Body of pancreas (tissue), 4 donors: ENCODE results near the gene CCDC185. TPM values are rescaled to one million over a fixed set of nuclear protein-coding genes. Genes with fewer than 3 reads are reported as not detected.

Source experiments
- ATAC-seq: fragments of 150-250 bp; one replicate; pipeline ENCODE4 v1.9.1; 2016
- DNase-seq, 4 donors: peaks; one replicate each; pipeline ENCODE4 v3.0.0-alpha.2; 2019
- H3K27ac ChIP-seq, 4 donors: fragments of 200-600 bp; sonication (generic); 1 replicate in 3 of 4; 2 replicates in 1 of 4; pipeline versions ENCODE4 v1.5.1 to v1.6.1; 2016 to 2019; ENCODE audit warnings: mild to moderate bottlenecking in 1 of 4, mixed read lengths in 1 of 4, moderate library complexity in 1 of 4
- H3K27me3 ChIP-seq, 2 donors: fragments of 200-600 bp; sonication (generic); one replicate each; pipeline ENCODE4 v1.6.0; 2016; ENCODE audit warnings: mild to moderate bottlenecking in 1 of 2
- H3K36me3 ChIP-seq, 2 donors: fragments of 200-600 bp; sonication (generic); replicated peaks in 1 of 2; 2 replicates each; pipeline ENCODE4 v1.5.1; 2016; ENCODE audit warnings: low read depth in 2 of 2; ENCODE audit not compliant: insufficient read depth in 1 of 2
- H3K4me1 ChIP-seq: fragments of 200-600 bp; sonication (generic); one replicate; pipeline ENCODE4 v1.6.0; 2016
- H3K4me3 ChIP-seq, 2 donors: fragments of 200-600 bp; sonication (generic); 1 replicate in 1 of 2; 2 replicates in 1 of 2; pipeline ENCODE4 v1.5.1; 2016 to 2019
- H3K9me3 ChIP-seq, 3 donors: fragments of 200-600 bp; sonication (generic); 1 replicate in 2 of 3; 2 replicates in 1 of 3; pipeline ENCODE4 v1.5.1; 2016
- CTCF ChIP-seq, 7 experiments: fragments of 450-650 bp in 4 of 7; fragments of 200-600 bp in 3 of 7; sonication (generic) in 3 of 7; IDR thresholded peaks; one replicate each; pipeline ENCODE4 v1.5.1; 2016 to 2019; ENCODE audit warnings: antibody characterized with exemption in 7 of 7
- POLR2A ChIP-seq, 3 donors: fragments of 450-650 bp; IDR thresholded peaks; one replicate each; pipeline ENCODE4 v1.6.1; 2016; ENCODE audit warnings: antibody characterized with exemption in 3 of 3, mild to moderate bottlenecking in 2 of 3
- WGBS, 2 donors: methylation state at CpG; one replicate each; pipeline ENCODE4 v1.1.5; 2017; 5-methylcytosine and 5-hydroxymethylcytosine counted together
- intact Hi-C: fragments of 100-400 bp; cut with DNase I; formaldehyde crosslinking; loops from one replicate; pipeline ENCODE4 v1.15.1; 2023
- total RNA-seq, 2 donors: library from RNA; depleted of rRNA; stranded (reverse); fragments of >200 nt; gene quantifications; one replicate each; pipeline ENCODE4 v1.1.0, GENCODE V29; 2016

Gene CCDC185
- total RNA-seq, 2 donors from 2014 or later = not detected

GRCh38 chr1:223346311-223346710, 46.9 kb upstream of the CCDC185 start:
- intact Hi-C loops = no loop called here
- Histone ChIP-seq H3K9me3 (no peaks in the 10 kb centered on the region), H3K27me3 (no peaks in the 10 kb centered on the region), H3K4me3 (no peak overlapping the region), H3K27ac (no peak overlapping the region), H3K4me1 (peaks cover 35% of the 10 kb centered on the region), H3K36me3 (no peaks in the 10 kb centered on the region)
- ATAC-seq (no peak), DNase-seq (no peak)
- WGBS, 2 donors = 87 to 95% methylated on average over 4 of the region's 4 CpGs
- TF ChIP-seq POLR2A (IDR thresholded peaks at IDR 0.05) = no peak
- no peak for TF ChIP-seq CTCF (IDR thresholded peaks at IDR 0.05)

GRCh38 chr1:223347583-223347982, 45.6 kb upstream of the CCDC185 start:
- Histone ChIP-seq H3K36me3 (no peaks in the 10 kb centered on the region), H3K9me3 (no peaks in the 10 kb centered on the region), H3K4me3 (no peak overlapping the region), H3K27me3 (no peaks in the 10 kb centered on the region), H3K27ac (no peak overlapping the region), H3K4me1 (peaks cover 26% of the 10 kb centered on the region)
- WGBS, 2 donors = 81 to 84% methylated on average over 4 of the region's 4 CpGs
- TF ChIP-seq POLR2A (IDR thresholded peaks at IDR 0.05) = no peak
- no peak for TF ChIP-seq CTCF (IDR thresholded peaks at IDR 0.05)
- DNase-seq = no peak
- ATAC-seq = no peak
- intact Hi-C loops = no loop called here

GRCh38 chr1:223348439-223348838, 44.8 kb upstream of the CCDC185 start:
- intact Hi-C loops = no loop called here
- Histone ChIP-seq H3K9me3 (no peaks in the 10 kb centered on the region), H3K27ac (no peak overlapping the region), H3K4me1 (peaks cover 19% of the 10 kb centered on the region), H3K27me3 (no peaks in the 10 kb centered on the region), H3K4me3 (no peak overlapping the region), H3K36me3 (no peaks in the 10 kb centered on the region)
- no peak for ATAC-seq
- DNase-seq = no peak
- WGBS, 2 donors = 85 to 89% methylated on average over 2 of the region's 2 CpGs
- no peak for TF ChIP-seq CTCF (IDR thresholded peaks at IDR 0.05)
- no peak for TF ChIP-seq POLR2A (IDR thresholded peaks at IDR 0.05)

- peaks cover 11% of the 10 kb centered on the region for H3K4me1 ChIP-seq
- intact Hi-C loops = no loop called here
- 91 to 94% methylated on average over 3 of the region's 3 CpGs for WGBS, 2 donors
- no peaks in the 10 kb centered on the region for H3K9me3 ChIP-seq
- TF ChIP-seq POLR2A (IDR thresholded peaks at IDR 0.05) (no peak), CTCF (IDR thresholded peaks at IDR 0.05) (no peak)
- no peak for DNase-seq
- ATAC-seq = no peak
- H3K36me3 ChIP-seq = no peaks in the 10 kb centered on the region
- H3K27me3 ChIP-seq = no peaks in the 10 kb centered on the region
- no peak overlapping the region for H3K4me3 ChIP-seq
- no peak overlapping the region for H3K27ac ChIP-seq
Measured at GRCh38 chr1:223349241-223349640, 44.0 kb upstream of the CCDC185 start.

GRCh38 chr1:223350361-223350908, 42.8 kb upstream of the CCDC185 start:
- H3K36me3 ChIP-seq = no peaks in the 10 kb centered on the region
- no peak for DNase-seq
- intact Hi-C loops = no loop called here
- TF ChIP-seq CTCF (IDR thresholded peaks at IDR 0.05) (no peak), POLR2A (IDR thresholded peaks at IDR 0.05) (no peak)
- no peak overlapping the region for H3K4me3 ChIP-seq
- H3K27ac ChIP-seq = no peak overlapping the region
- no peaks in the 10 kb centered on the region for H3K9me3 ChIP-seq
- 53 to 60% methylated on average over 5 of the region's 5 CpGs for WGBS, 2 donors
- ATAC-seq = no peak
- H3K27me3 ChIP-seq = no peaks in the 10 kb centered on the region
- peaks cover under 1% of the 10 kb centered on the region for H3K4me1 ChIP-seq
